Fibroblast of the aortic adventitia (primary cell): ENCODE results near the gene FAT4. TPM values are rescaled to one million over a fixed set of nuclear protein-coding genes. Genes with fewer than 3 reads are reported as not detected.

Experiments used
- DNase-seq: peaks from one replicate; pipeline ENCODE4 v3.0.0-alpha.2; 2010; ENCODE audit warnings: low read depth
- H3K4me3 ChIP-seq: 2 replicates; pipeline ENCODE4 v1.5.1; 2011; ENCODE audit warnings: low read depth, mild to moderate bottlenecking, control low read depth, low read length, moderate library complexity
- CTCF ChIP-seq: IDR thresholded peaks from 2 replicates; pipeline ENCODE4 v1.5.1; 2011; ENCODE audit warnings: mild to moderate bottlenecking, low read length, control low read depth, inconsistent platforms; ENCODE audit not compliant: insufficient read depth
- total RNA-seq: library from RNA; depleted of rRNA; stranded (reverse); fragments of >200 nt; gene quantifications from 2 replicates; pipeline ENCODE4 v1.2.3, GENCODE V29; 2012; ENCODE audit warnings: low replicate concordance

The FAT4 gene
- total RNA-seq, 1 donor, result 32.8 TPM

- no peak for TF ChIP-seq CTCF
- no peak overlapping the region for H3K4me3 ChIP-seq
Measured at GRCh38 chr4:125277790-125278189, 37.0 kb upstream of the FAT4 start.

GRCh38 chr4:125280892-125281403 is 33.8 kb upstream of the FAT4 start:
- DNase-seq, result no peak
- TF ChIP-seq CTCF, result no peak
- H3K4me3 ChIP-seq, result no peak overlapping the region

More at GRCh38 chr4:125277790-125278189, 37.0 kb upstream of the FAT4 start:
- DNase-seq, result no peak

- peak; percentile 64 for DNase-seq
- H3K4me3 ChIP-seq, result no peak overlapping the region
- TF ChIP-seq CTCF, result peak; percentile 46
Measured at GRCh38 chr4:125283707-125284279, 31.0 kb upstream of the FAT4 start.

- TF ChIP-seq CTCF, result no peak
- H3K4me3 ChIP-seq, result no peak overlapping the region
- DNase-seq, result no peak
Measured at GRCh38 chr4:125297116-125297515, 17.6 kb upstream of the FAT4 start.

GRCh38 chr4:125303058-125303457 is 11.7 kb upstream of the FAT4 start:
- TF ChIP-seq CTCF, result no peak
- no peak overlapping the region for H3K4me3 ChIP-seq
- no peak for DNase-seq

GRCh38 chr4:125303821-125304220 is 10.9 kb upstream of the FAT4 start:
- no peak overlapping the region for H3K4me3 ChIP-seq
- DNase-seq, result no peak
- TF ChIP-seq CTCF, result no peak

- DNase-seq, result no peak
- no peak overlapping the region for H3K4me3 ChIP-seq
- no peak for TF ChIP-seq CTCF
Measured at GRCh38 chr4:125306112-125306511, 8.6 kb upstream of the FAT4 start.
